SK-N-SH treated with all-trans-retinoic acid at 6 μM for 48 hours (cell line): ENCODE data around the gene RABGAP1L.
"Not testable (repeated sequence)": the region's sequence is repeated elsewhere in the genome, so short reads cannot be mapped to it uniquely, and the experiment has no call there.

Experiments used
- ATAC-seq: fragments of 200-7000 bp; cut with Tn5 transposase; 3 replicates; pipeline ENCODE4 v1.9.1; 2020; ENCODE audit warnings: mild to moderate bottlenecking, moderate library complexity
- ARNTL ChIP-seq: fragments of 450-650 bp; formaldehyde crosslinking; IDR thresholded peaks from 2 replicates; pipeline ENCODE4 v1.5.0; 2020; ENCODE audit warnings: low read depth, mild to moderate bottlenecking, moderate library complexity, borderline replicate concordance
- BACH2 ChIP-seq: fragments of 250-450 bp; sonication (Bioruptor Pico); IDR thresholded peaks from 2 replicates; pipeline ENCODE4 v1.9.0; 2021; ENCODE audit warnings: mild to moderate bottlenecking, borderline replicate concordance
- ESRRG ChIP-seq: fragments of 250-450 bp; sonication (Bioruptor Pico); IDR thresholded peaks from 2 replicates; pipeline ENCODE4 v1.6.1; 2021; ENCODE audit warnings: mild to moderate bottlenecking
- GLIS3 ChIP-seq: fragments of 250-450 bp; sonication (Bioruptor Pico); IDR thresholded peaks from 2 replicates; pipeline ENCODE4 v1.5.0; 2020; ENCODE audit warnings: mild to moderate bottlenecking, moderate library complexity
- OSR1 ChIP-seq: fragments of 250-450 bp; sonication (Bioruptor Pico); IDR thresholded peaks from 2 replicates; pipeline ENCODE4 v1.8.0; 2022; ENCODE audit warnings: moderate library complexity, mild to moderate bottlenecking, inconsistent platforms
- PATZ1 ChIP-seq: fragments of 250-450 bp; sonication (Bioruptor Pico); IDR thresholded peaks from 2 replicates; pipeline ENCODE4 v1.8.0; 2020; ENCODE audit warnings: mild to moderate bottlenecking, moderate library complexity, borderline replicate concordance
- POU6F1 ChIP-seq: fragments of 250-450 bp; sonication (Bioruptor Pico); IDR thresholded peaks from 2 replicates; pipeline ENCODE4 v1.8.0; 2021; ENCODE audit warnings: low read depth, mild to moderate bottlenecking, moderate library complexity, borderline replicate concordance
- SNAI2 ChIP-seq: fragments of 250-450 bp; sonication (Bioruptor Pico); IDR thresholded peaks from 2 replicates; pipeline ENCODE4 v1.5.0; 2020; ENCODE audit warnings: mild to moderate bottlenecking, moderate library complexity
- TCF4 ChIP-seq: fragments of 250-450 bp; sonication (Bioruptor Pico); IDR thresholded peaks from 2 replicates; pipeline ENCODE4 v1.8.0; 2021; ENCODE audit warnings: mild to moderate bottlenecking, moderate library complexity, borderline replicate concordance
- TOX ChIP-seq: fragments of 250-450 bp; sonication (Bioruptor Pico); IDR thresholded peaks from 2 replicates; pipeline ENCODE4 v1.8.0; 2021; ENCODE audit warnings: mild to moderate bottlenecking, moderate library complexity, borderline replicate concordance
- TSHZ2 ChIP-seq: fragments of 250-450 bp; sonication (Bioruptor Pico); IDR thresholded peaks from 2 replicates; pipeline ENCODE4 v1.5.0; 2020; ENCODE audit warnings: mild to moderate bottlenecking, moderate library complexity
- ZFP30 ChIP-seq: fragments of 450-650 bp; formaldehyde crosslinking; IDR thresholded peaks from 2 replicates; pipeline ENCODE4 v1.5.0; 2022; ENCODE audit warnings: mild to moderate bottlenecking, moderate library complexity
- TF ChIP-seq, protein P1 (sequence below): fragments of 250-450 bp; sonication (Bioruptor Pico); IDR thresholded peaks from 2 replicates; pipeline ENCODE4 v1.5.1; 2020; ENCODE audit warnings: low read depth, mild to moderate bottlenecking, moderate library complexity

Gene RABGAP1L

DNA sequence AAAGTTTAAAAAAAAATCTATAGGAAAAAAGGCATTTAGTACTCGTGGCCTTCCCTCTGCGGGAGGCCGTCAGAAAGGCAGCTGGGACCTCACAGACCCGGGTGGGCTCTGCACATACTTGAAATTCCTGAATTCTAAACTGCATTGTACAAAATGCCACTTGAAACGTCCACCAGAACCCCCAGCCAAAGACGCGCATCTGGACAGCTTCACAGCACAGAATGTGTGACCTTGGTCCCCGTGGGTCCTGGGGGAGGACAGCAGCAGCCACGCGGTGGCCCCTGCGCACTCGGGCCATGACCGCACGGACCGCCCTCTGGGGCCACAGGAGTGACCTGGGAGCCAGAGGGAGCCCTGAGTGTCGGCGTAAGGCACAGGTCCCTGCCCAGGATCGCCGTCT lies 884.5 kb downstream of the RABGAP1L start:
- TF ChIP-seq GLIS3 (CRISPR knock-in tag) (no peak), BACH2 (CRISPR knock-in tag) (no peak), TOX (CRISPR knock-in tag) (no peak), TCF4 (CRISPR knock-in tag) (no peak), OSR1 (CRISPR knock-in tag) (no peak), TSHZ2 (no peak), PATZ1 (CRISPR knock-in tag) (no peak), ARNTL (CRISPR knock-in tag) (no peak), ESRRG (CRISPR knock-in tag) (no peak), SNAI2 (CRISPR knock-in tag) (no peak), POU6F1 (CRISPR knock-in tag) (no peak), ZFP30 (CRISPR knock-in tag) (no peak)
- TF ChIP-seq, protein P1, sequence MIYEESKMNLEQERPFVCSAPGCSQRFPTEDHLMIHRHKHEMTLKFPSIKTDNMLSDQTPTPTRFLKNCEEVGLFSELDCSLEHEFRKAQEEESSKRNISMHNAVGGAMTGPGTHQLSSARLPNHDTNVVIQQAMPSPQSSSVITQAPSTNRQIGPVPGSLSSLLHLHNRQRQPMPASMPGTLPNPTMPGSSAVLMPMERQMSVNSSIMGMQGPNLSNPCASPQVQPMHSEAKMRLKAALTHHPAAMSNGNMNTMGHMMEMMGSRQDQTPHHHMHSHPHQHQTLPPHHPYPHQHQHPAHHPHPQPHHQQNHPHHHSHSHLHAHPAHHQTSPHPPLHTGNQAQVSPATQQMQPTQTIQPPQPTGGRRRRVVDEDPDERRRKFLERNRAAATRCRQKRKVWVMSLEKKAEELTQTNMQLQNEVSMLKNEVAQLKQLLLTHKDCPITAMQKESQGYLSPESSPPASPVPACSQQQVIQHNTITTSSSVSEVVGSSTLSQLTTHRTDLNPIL, result no peak
- no peak for ATAC-seq

DNA sequence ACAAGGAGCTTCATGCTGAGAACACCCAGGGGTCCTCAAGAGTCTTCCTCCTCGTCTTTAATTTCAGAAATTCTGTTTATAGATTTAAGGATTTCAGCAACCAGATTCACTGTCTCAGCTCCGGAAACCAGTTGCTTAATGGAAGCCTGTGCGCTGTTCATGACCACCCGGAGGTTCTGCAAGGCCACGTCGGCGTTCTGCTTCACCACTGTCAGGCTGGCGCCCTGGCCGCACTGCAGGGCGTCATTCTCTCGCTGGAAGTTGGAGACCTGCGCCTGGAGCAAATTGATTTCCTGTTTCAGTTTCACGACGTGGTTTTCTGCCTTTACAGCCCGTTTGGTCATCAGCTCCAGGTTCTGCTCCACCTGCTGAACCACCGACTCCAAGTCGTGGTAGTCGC lies 885.3 kb downstream of the RABGAP1L start:
- not testable (repeated sequence) for ATAC-seq
